ENCODE data around the gene PIP5K1A.

The PIP5K1A gene, protein sequence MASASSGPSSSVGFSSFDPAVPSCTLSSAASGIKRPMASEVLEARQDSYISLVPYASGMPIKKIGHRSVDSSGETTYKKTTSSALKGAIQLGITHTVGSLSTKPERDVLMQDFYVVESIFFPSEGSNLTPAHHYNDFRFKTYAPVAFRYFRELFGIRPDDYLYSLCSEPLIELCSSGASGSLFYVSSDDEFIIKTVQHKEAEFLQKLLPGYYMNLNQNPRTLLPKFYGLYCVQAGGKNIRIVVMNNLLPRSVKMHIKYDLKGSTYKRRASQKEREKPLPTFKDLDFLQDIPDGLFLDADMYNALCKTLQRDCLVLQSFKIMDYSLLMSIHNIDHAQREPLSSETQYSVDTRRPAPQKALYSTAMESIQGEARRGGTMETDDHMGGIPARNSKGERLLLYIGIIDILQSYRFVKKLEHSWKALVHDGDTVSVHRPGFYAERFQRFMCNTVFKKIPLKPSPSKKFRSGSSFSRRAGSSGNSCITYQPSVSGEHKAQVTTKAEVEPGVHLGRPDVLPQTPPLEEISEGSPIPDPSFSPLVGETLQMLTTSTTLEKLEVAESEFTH

DNA sequence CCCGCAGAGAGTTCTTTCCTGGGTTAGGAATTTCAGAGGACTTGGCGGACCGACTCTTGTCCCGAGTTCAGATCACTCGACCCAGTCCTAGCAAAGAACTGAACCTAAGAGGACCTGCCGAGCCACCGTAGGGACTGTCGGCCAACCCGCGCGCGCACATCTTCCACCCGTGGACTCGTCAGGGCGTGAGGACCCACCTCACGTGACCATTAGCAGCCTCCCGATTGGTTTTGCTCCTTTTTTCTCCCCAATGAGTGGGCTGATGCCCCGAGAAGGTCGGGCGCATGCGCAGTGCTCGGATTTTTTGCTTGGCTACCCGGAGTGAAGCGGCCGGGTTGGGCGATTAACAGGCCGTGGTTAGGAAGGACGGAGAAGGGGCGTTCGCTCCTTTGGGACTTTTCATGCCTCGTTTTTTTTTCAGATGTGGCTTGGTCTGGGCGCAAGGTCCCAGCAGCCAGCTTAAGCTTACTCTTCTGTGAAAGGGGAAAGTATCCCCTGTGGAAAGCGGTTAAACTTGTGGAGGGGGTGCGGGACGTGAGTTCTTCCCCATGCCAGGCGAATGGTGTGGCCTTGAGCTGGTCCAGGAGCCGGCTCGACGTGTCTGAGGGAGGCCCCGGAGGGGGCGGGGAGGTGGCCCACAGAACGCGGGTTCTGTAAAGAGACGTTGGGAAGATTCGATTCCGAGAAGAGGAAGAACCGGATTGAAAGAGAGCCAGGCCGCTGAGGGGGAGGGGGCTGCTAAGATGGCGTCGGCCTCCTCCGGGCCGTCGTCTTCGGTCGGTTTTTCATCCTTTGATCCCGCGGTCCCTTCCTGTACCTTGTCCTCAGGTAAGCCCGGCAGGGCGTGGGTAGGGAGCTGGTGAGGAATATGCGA lies at the start of gene PIP5K1A:
PIP5K1A (plus strand) TSS at position 299 of the 874 bp plus-strand sequence; CDS start at position 744, 445 bp downstream.
- DNase-seq = peak; percentile 96 to 100 (median 99)
- intact Hi-C loops (cut with DNase I) = loop anchor here (5.0 kb wide), 2 partner anchors 144 to 199 kb away; partner anchors contain the start of gene PSMB4

- peak in 2 of 10 donors; percentile 67 to 88 for DNase-seq
- intact Hi-C loops (cut with DNase I) = loop anchor here (2.0 to 5.0 kb wide), 2 partner anchors 58 to 134 kb away; no protein-coding TSS in a partner anchor
Measured at GRCh38 chr1:151156515-151156819, 41.9 kb upstream of the PIP5K1A start, which contains the start of gene TNFAIP8L2. TNFAIP8L2 (plus strand) TSS chr1:151156649; CDS start chr1:151158698, 2,049 bp downstream.

DNA sequence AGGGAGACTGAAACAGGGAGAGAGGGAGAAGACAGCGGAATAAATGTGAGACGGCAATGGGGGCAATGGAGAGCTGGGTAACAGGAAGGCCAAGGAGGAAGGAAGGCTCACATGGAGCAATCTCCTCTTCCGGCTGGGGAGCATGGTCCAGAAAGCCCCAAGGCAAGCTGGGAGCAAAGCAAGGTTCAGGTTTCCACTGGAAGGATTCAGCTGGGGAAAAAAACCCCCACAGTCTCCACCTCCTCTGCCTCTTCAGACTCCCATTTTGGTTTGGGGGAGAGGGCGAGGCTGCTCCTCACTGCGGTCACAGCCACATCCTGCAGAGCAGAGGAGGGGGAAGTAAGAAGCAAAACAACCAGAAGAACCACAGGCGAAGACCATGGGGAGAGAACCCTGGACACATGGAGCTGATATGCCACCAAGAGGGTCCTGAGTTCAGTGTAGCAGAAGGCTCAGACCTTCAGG lies 41.3 kb upstream of the PIP5K1A start:
- peak in 1 of 10 donors; percentile 61 for DNase-seq
- intact Hi-C loops (cut with DNase I) = loop anchor here (2.0 to 5.0 kb wide), 2 partner anchors 58 to 135 kb away; no protein-coding TSS in a partner anchor

GRCh38 chr1:151158326-151158725 lies 40.0 kb upstream of the PIP5K1A start:
- peak in 1 of 10 donors; percentile 62 for DNase-seq
- intact Hi-C loops (cut with DNase I) = loop anchor here (5.0 kb wide), 1 partner anchor 136 kb away; no protein-coding TSS in a partner anchor

DNA sequence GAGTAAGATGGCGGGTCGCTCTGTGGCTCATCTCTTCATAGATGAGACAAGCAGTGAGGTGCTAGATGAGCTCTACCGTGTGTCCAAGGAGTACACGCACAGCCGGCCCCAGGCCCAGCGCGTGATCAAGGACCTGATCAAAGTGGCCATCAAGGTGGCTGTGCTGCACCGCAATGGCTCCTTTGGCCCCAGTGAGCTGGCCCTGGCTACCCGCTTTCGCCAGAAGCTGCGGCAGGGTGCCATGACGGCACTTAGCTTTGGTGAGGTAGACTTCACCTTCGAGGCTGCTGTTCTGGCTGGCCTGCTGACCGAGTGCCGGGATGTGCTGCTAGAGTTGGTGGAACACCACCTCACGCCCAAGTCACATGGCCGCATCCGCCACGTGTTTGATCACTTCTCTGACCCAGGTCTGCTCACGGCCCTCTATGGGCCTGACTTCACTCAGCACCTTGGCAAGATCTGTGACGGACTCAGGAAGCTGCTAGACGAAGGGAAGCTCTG lies 39.6 kb upstream of the PIP5K1A start:
- DNase-seq = peak in 1 of 10 donors; percentile 82
- intact Hi-C loops (cut with DNase I) = loop anchor here (5.0 kb wide), 1 partner anchor 136 kb away; no protein-coding TSS in a partner anchor

GRCh38 chr1:151159373-151159772 lies 39.0 kb upstream of the PIP5K1A start:
- intact Hi-C loops (cut with DNase I) = loop anchor here (5.0 kb wide), 1 partner anchor 137 kb away; no protein-coding TSS in a partner anchor

DNA sequence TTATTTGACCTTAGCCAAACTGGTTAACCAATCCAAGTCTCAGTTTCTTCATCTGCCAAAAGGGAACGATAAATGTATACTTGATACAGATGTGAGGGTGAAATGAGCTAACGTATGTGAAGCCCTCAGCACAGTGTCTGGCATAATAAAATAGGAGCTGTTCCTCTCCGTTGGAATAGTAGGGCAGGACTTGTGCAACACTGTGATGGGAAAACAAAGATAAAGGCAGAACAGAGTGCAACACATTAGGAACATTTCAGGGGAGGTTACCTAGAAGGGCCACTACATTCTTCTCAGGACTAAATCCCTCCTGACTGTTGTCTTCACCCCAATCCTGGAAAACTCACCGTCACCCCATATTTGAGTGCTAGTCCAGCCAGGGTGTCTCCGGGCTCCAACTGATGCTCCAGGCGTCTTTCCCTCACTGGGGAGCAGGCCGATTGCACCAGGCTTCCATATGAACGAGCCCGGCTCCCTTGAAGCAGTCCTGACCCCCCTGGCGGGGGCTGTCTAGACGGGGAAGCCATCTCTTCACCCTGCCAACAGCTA lies 33.5 kb upstream of the PIP5K1A start:
- no peak for DNase-seq
- intact Hi-C loops (cut with DNase I) = no loop called here

More at GRCh38 chr1:151159373-151159772, 39.0 kb upstream of the PIP5K1A start:
- DNase-seq = no peak

GRCh38 chr1:151165281-151165737 lies 33.0 kb upstream of the PIP5K1A start:
- intact Hi-C loops (cut with DNase I) = no loop called here
- peak in 9 of 10 donors; percentile 28 to 92 (median 53) for DNase-seq

DNA sequence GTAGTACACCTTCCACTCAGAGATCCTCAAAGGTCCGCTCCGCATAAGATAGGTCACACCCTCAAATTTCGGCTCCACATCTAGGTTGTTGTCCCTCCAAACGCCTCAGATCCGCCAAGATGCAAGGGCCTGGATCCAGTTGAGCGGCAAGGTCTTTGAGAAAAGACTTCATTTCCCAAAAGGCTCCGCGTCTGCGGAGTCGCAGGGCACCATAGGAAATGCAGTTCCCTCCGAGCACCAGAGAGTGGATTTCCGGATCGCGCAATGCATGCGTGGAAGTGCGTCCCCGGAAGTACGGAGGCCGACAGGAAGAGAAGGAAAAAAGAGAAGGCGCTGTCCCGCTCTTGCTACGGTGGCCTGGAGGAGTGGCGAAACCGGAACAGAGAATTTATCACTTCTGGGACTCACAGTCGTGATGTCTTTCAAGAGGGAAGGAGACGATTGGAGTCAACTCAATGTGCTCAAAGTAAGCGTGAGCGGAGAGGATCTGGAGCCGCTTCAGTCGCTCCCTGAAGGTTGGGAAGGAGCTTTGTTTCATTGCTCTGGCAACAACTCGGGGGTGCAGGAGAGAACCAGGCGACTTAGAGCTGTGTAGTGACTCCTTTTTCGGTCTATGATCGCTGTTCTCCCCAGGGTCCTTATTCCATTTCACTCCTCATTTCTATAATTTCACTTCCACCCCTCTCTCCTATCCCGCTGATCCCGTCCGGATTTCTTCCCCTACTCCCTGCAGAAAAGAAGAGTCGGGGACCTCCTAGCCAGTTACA lies 32.4 kb upstream of the PIP5K1A start, which contains the start of the genes LYSMD1 and SCNM1:
LYSMD1 (minus strand) TSS at position 165 of the 767 bp plus-strand sequence. CDS start 644 bp downstream, outside the sequence.
SCNM1 (plus strand) TSS at position 407 of the 767 bp plus-strand sequence; CDS start at position 416, 9 bp downstream.
- intact Hi-C loops (cut with DNase I) = no loop called here
- peak; percentile 94 to 99 (median 97) for DNase-seq

DNA sequence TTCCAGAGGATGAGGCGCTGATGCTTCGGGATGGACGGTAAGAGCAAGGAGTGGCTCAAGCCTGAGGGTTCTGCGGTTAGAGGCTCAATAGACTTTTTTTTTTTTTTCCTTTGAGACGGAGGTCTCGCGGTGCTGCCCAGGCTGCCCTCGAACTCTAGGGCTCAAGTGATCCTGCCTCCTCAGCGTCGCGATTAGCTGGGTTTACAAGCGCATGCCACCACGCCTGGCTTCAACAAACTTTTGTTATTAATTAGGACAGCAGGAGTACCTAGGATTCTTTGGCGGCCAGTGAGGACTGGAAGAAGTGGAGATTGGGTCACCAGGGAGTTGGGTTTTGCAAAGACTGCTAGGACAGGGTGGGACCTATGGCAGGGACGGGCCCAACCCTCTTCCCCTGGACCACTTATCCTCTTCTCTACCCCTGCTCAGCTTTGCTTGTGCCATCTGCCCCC lies 31.8 kb upstream of the PIP5K1A start:
- peak in 1 of 10 donors; percentile 33 for DNase-seq
- intact Hi-C loops (cut with DNase I) = no loop called here

- DNase-seq = peak in 1 of 10 donors; percentile 68
Measured at GRCh38 chr1:151167116-151167515, 31.2 kb upstream of the PIP5K1A start.

GRCh38 chr1:151171190-151171589 lies 27.2 kb upstream of the PIP5K1A start:
- no peak for DNase-seq

More at GRCh38 chr1:151167116-151167515, 31.2 kb upstream of the PIP5K1A start:
- intact Hi-C loops (cut with DNase I) = no loop called here

DNA sequence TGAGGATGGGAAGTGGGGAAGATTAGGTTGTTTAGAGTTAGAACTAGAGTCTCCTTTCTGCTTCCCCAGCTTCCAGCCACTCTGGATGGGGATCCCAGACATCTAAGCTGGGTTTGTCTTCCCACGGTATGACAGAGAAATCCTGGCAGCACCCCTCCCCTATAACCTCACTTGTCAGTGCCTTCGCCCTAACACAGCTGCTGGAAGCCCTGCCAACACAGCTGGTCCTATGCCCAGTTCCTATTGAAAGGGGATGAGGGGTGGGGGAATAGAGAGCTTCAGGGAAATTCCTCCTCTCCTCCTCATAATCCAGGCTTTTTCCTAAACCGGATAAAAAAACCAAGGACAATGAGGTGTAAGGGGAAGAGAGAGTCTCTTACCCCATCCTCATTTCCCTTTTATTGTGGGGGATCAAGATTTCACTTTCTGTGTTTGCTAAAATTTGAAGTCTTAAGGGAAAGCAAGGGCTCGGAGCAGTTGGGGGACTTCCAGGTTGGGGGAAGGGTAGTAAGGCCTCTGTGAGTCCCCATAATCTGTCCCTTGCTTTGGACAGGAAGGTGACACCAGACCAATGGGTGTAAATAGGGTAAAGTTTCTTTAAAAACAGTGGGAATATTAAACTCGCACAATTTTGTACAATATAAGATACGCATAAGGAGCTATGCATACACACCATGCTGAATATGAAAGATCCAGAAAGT lies 23.2 kb upstream of the PIP5K1A start:
- intact Hi-C loops (cut with DNase I) = no loop called here
- DNase-seq = peak in 9 of 10 donors; percentile 37 to 97 (median 77)

More at GRCh38 chr1:151171190-151171589, 27.2 kb upstream of the PIP5K1A start:
- intact Hi-C loops (cut with DNase I) = no loop called here

DNA sequence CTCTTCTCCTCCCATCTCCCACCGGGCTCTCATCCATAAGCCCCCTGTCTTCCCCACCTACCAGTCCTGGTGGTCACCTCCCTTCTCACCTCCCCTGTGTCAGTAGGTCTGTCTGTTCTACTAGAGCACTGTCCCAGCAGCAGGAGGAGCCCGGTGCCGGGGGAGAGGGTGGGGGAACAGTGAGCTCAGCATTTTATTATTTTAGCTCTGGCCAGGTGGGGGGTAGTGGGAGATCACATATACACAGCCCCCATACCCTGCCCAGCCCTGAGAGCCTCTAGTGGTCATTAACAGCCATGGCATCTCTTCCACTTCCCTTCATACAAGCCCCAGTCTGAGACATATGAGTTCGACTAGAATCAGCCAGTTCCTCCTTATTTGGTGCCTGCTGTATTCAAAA lies 22.5 kb upstream of the PIP5K1A start, which contains the start of gene TMOD4:
TMOD4 (minus strand) TSS at position 119 of the 400 bp plus-strand sequence. CDS start 1,106 bp downstream, outside the sequence.
- no peak for DNase-seq
- intact Hi-C loops (cut with DNase I) = no loop called here

DNA sequence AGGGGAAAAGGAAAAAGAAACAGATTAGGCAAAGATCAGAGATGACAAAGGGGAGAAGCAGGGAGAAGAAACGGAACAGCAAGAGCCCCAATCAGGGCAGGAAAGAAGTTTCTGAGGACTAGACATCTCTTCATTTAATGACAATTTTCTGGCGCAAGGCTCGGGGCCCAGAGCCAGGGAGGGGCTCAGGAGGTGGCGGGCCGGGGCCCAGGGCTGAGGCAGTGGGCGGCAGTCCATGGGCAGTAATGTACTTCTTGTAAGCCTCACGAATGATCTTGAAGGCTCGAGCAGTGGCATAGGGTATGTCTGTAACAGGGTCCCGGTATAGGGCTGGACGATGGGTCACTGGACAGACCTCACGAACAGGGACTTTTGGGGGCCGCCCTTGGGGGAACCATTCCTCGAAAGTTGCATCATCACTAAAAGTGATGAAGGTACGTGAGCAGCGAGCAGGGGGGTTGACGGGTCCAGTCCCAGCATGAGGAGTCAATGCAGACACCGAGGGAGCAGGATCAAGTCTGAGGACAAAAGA lies 21.8 kb upstream of the PIP5K1A start:
- no peak for DNase-seq
- intact Hi-C loops (cut with DNase I) = no loop called here

- DNase-seq = no peak
- intact Hi-C loops (cut with DNase I) = no loop called here
Measured at GRCh38 chr1:151184211-151184610, 14.1 kb upstream of the PIP5K1A start.

GRCh38 chr1:151187205-151187604 lies 11.1 kb upstream of the PIP5K1A start:
- intact Hi-C loops (cut with DNase I) = no loop called here
- DNase-seq = no peak

Measured in posterior cingulate gyrus (tissue), 11 donors.